Fibroblast of lung (primary cell): ENCODE data around the gene SPON1. TPM values are rescaled to one million over a fixed set of nuclear protein-coding genes. Genes with fewer than 3 reads are reported as not detected.

Experiments
- DNase-seq, 2 donors: peaks; one replicate each; pipeline versions ENCODE4 v3.0.0 to v3.0.0-alpha.2; 2010; ENCODE audit warnings: low read depth in 2 of 2
- H2AFZ ChIP-seq: 2 replicates; pipeline ENCODE4 v1.5.1; 2012; ENCODE audit warnings: low read length, control low read depth, inconsistent platforms
- H3K27ac ChIP-seq: 2 replicates; pipeline ENCODE4 v1.5.1; 2011; ENCODE audit warnings: low read length, control low read depth; ENCODE audit not compliant: insufficient read depth
- H3K27me3 ChIP-seq: 2 replicates; pipeline ENCODE4 v1.5.1; 2011; ENCODE audit warnings: mild to moderate bottlenecking, low read length; ENCODE audit not compliant: control insufficient read depth, insufficient read depth
- H3K36me3 ChIP-seq: 2 replicates; pipeline ENCODE4 v1.5.1; 2011; ENCODE audit warnings: low read length; ENCODE audit not compliant: control insufficient read depth, insufficient read depth
- H3K4me1 ChIP-seq: 2 replicates; pipeline ENCODE4 v1.5.1; 2011; ENCODE audit warnings: low read length; ENCODE audit not compliant: control insufficient read depth, insufficient read depth; ENCODE audit errors: extremely low read depth
- H3K4me2 ChIP-seq: 2 replicates; pipeline ENCODE4 v1.5.1; 2011; ENCODE audit warnings: low read length, control low read depth; ENCODE audit not compliant: insufficient read depth; ENCODE audit errors: extremely low read depth
- H3K4me3 ChIP-seq, 4 experiments: fragments of 200-600 bp in 1 of 4; sonication (generic) in 1 of 4; replicated peaks in 1 of 4; 2 replicates each; pipeline ENCODE4 v1.5.1; 2011 to 2016; ENCODE audit warnings: low read length in 4 of 4, low read depth in 3 of 4, mild to moderate bottlenecking in 3 of 4, control low read depth in 2 of 4, inconsistent platforms in 1 of 4, mixed read lengths in 1 of 4; ENCODE audit not compliant: insufficient read depth in 1 of 4; ENCODE audit errors: control extremely low read depth in 1 of 4
- H3K79me2 ChIP-seq: 2 replicates; pipeline ENCODE4 v1.5.1; 2012; ENCODE audit warnings: mild to moderate bottlenecking, low read length, inconsistent platforms; ENCODE audit not compliant: control insufficient read depth, insufficient read depth
- H3K9ac ChIP-seq: 2 replicates; pipeline ENCODE4 v1.5.1; 2011; ENCODE audit warnings: mild to moderate bottlenecking, low read length, control low read depth; ENCODE audit not compliant: insufficient read depth
- H3K9me3 ChIP-seq: 2 replicates; pipeline ENCODE4 v1.5.1; 2012; ENCODE audit warnings: low read depth, low read length; ENCODE audit not compliant: control insufficient read depth, insufficient read depth
- H4K20me1 ChIP-seq: 2 replicates; pipeline ENCODE4 v1.5.1; 2011; ENCODE audit warnings: low read length; ENCODE audit not compliant: control insufficient read depth, insufficient read depth; ENCODE audit errors: extremely low read depth
- CTCF ChIP-seq, 2 donors: IDR thresholded peaks in 1 of 2; conservative IDR thresholded peaks in 1 of 2; 1 replicate in 1 of 2; 2 replicates in 1 of 2; pipeline ENCODE4 v1.5.1; 2011 to 2012; ENCODE audit warnings: low read length in 2 of 2, control low read depth in 1 of 2, inconsistent platforms in 1 of 2, low read depth in 1 of 2, mild to moderate bottlenecking in 1 of 2
- EZH2 ChIP-seq: IDR thresholded peaks from 2 replicates; pipeline ENCODE4 v1.5.1; 2012; ENCODE audit warnings: low read length, control low read depth, mild to moderate bottlenecking; ENCODE audit errors: missing control alignments
- polyA plus RNA-seq, 2 donors: library from polyadenylated mRNA; depleted of rRNA in 1 of 2; stranded (reverse) in 1 of 2; unstranded in 1 of 2; fragments of >200 nt; gene quantifications; 2 replicates each; pipeline ENCODE4 v1.2.1, GENCODE V29; 2011 to 2012; ENCODE audit warnings: missing spikeins in 1 of 2
- total RNA-seq: library from RNA; depleted of rRNA; stranded (reverse); fragments of >200 nt; gene quantifications from 2 replicates; pipeline ENCODE4 v1.2.1, GENCODE V29; 2014

The SPON1 gene
- total and polyA plus RNA-seq, 2 donors (not counting 1 experiment from before 2014, with no cell fraction given): 0.45 to 3.5 TPM

GRCh38 chr11:14021738-14022137 is 59.2 kb downstream of the SPON1 start:
- Histone ChIP-seq H3K4me3 (no peak overlapping the region), H3K27me3 (peaks cover 8% of the 10 kb centered on the region), H3K27ac (no peak overlapping the region), H3K9ac (no peak overlapping the region), H3K36me3 (no peaks in the 10 kb centered on the region), H3K79me2 (no peaks in the 10 kb centered on the region), H4K20me1 (no peaks in the 10 kb centered on the region), H3K4me1 (no peaks in the 10 kb centered on the region), H3K4me2 (no peak overlapping the region), H3K9me3 (no peaks in the 10 kb centered on the region), H2AFZ (no peak overlapping the region)
- TF ChIP-seq EZH2 (no peak), CTCF (conservative IDR thresholded peaks at IDR 0.05 in 1 of 2, IDR thresholded peaks at IDR 0.05 in 1 of 2; ENCODE audit: low read depth in 1 of 2, low read length in 2 of 2) (no peak)
- DNase-seq: no peak

- Histone ChIP-seq H3K27ac (no peak overlapping the region), H3K9me3 (no peaks in the 10 kb centered on the region), H3K4me1 (no peaks in the 10 kb centered on the region), H3K36me3 (no peaks in the 10 kb centered on the region), H2AFZ (no peak overlapping the region), H3K79me2 (no peaks in the 10 kb centered on the region), H4K20me1 (no peaks in the 10 kb centered on the region), H3K27me3 (peaks cover 8% of the 10 kb centered on the region), H3K4me3 (no peak overlapping the region), H3K9ac (no peak overlapping the region), H3K4me2 (no peak overlapping the region)
- TF ChIP-seq EZH2 (no peak), CTCF (conservative IDR thresholded peaks at IDR 0.05 in 1 of 2, IDR thresholded peaks at IDR 0.05 in 1 of 2; ENCODE audit: low read depth in 1 of 2, low read length in 2 of 2) (no peak)
- DNase-seq: no peak
Measured at GRCh38 chr11:14022251-14022650, 59.7 kb downstream of the SPON1 start.

GRCh38 chr11:14022821-14023220 is 60.3 kb downstream of the SPON1 start:
- Histone ChIP-seq H3K9ac (no peak overlapping the region), H3K27me3 (peaks cover 8% of the 10 kb centered on the region), H3K4me1 (no peaks in the 10 kb centered on the region), H3K4me3 (no peak overlapping the region), H3K4me2 (no peak overlapping the region), H3K9me3 (no peaks in the 10 kb centered on the region), H2AFZ (no peak overlapping the region), H3K27ac (no peak overlapping the region), H3K36me3 (no peaks in the 10 kb centered on the region), H3K79me2 (no peaks in the 10 kb centered on the region), H4K20me1 (no peaks in the 10 kb centered on the region)
- DNase-seq: no peak
- TF ChIP-seq EZH2 (no peak), CTCF (conservative IDR thresholded peaks at IDR 0.05 in 1 of 2, IDR thresholded peaks at IDR 0.05 in 1 of 2; ENCODE audit: low read depth in 1 of 2, low read length in 2 of 2) (no peak)
